WTC11 (cell line): ENCODE measurements around the gene DUS1L.

Source experiments
- CREB1 ChIP-seq: sonication (generic); formaldehyde crosslinking; IDR thresholded peaks from 2 replicates; pipeline ENCODE4 v1.8.0; 2023; ENCODE audit warnings: mild to moderate bottlenecking, missing genetic modification reagents
- FOXJ3 ChIP-seq: sonication (generic); formaldehyde crosslinking; IDR thresholded peaks from 2 replicates; pipeline ENCODE4 v1.9.0; 2021; ENCODE audit warnings: missing genetic modification reagents, mild to moderate bottlenecking, borderline replicate concordance
- NR2C2 ChIP-seq: sonication (generic); formaldehyde crosslinking; IDR thresholded peaks from 2 replicates; pipeline ENCODE4 v1.8.0; 2022; ENCODE audit warnings: mild to moderate bottlenecking, missing genetic modification reagents
- TEAD4 ChIP-seq: sonication (generic); formaldehyde crosslinking; IDR thresholded peaks from 2 replicates; pipeline ENCODE4 v1.8.0; 2022; ENCODE audit warnings: mild to moderate bottlenecking, missing genetic modification reagents
- TF ChIP-seq, protein P1 (sequence below): sonication (generic); formaldehyde crosslinking; IDR thresholded peaks from 2 replicates; pipeline ENCODE4 v1.8.1; 2023; ENCODE audit warnings: mild to moderate bottlenecking, missing genetic modification reagents, borderline replicate concordance
- TF ChIP-seq, protein P2 (sequence below): fragments of 200-600 bp; IDR thresholded peaks from 2 replicates; pipeline ENCODE4 v1.8.0; 2022; ENCODE audit warnings: antibody characterized with exemption
- TF ChIP-seq, protein P3 (sequence below): sonication (generic); formaldehyde crosslinking; IDR thresholded peaks from 2 replicates; pipeline ENCODE4 v1.8.0; 2022; ENCODE audit warnings: mild to moderate bottlenecking, missing genetic modification reagents

DNA sequence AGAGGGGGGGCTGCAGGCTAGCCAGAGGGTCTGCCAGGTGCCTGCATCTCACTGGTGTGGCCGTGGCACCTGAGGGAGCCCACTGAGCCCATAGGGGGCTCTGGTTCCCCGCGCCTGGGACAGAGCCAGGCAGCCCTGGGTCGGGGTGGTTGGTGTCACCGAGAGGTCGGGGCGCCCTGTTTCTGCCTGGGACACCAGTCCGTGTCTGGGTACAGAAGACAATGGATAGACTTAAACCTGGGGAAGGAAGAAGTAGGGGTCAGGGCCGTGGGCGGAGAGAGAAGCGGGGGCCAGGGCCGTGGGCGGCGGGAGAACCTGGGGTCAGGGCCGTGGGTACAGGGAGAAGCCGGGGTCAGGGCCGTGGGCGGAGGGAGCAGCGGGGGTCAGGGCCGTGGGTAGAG, 17.0 kb downstream of the DUS1L start:
- TF ChIP-seq, protein P1, sequence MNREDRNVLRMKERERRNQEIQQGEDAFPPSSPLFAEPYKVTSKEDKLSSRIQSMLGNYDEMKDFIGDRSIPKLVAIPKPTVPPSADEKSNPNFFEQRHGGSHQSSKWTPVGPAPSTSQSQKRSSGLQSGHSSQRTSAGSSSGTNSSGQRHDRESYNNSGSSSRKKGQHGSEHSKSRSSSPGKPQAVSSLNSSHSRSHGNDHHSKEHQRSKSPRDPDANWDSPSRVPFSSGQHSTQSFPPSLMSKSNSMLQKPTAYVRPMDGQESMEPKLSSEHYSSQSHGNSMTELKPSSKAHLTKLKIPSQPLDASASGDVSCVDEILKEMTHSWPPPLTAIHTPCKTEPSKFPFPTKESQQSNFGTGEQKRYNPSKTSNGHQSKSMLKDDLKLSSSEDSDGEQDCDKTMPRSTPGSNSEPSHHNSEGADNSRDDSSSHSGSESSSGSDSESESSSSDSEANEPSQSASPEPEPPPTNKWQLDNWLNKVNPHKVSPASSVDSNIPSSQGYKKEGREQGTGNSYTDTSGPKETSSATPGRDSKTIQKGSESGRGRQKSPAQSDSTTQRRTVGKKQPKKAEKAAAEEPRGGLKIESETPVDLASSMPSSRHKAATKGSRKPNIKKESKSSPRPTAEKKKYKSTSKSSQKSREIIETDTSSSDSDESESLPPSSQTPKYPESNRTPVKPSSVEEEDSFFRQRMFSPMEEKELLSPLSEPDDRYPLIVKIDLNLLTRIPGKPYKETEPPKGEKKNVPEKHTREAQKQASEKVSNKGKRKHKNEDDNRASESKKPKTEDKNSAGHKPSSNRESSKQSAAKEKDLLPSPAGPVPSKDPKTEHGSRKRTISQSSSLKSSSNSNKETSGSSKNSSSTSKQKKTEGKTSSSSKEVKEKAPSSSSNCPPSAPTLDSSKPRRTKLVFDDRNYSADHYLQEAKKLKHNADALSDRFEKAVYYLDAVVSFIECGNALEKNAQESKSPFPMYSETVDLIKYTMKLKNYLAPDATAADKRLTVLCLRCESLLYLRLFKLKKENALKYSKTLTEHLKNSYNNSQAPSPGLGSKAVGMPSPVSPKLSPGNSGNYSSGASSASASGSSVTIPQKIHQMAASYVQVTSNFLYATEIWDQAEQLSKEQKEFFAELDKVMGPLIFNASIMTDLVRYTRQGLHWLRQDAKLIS (CRISPR knock-in tag) = no peak
- TF ChIP-seq, protein P2, sequence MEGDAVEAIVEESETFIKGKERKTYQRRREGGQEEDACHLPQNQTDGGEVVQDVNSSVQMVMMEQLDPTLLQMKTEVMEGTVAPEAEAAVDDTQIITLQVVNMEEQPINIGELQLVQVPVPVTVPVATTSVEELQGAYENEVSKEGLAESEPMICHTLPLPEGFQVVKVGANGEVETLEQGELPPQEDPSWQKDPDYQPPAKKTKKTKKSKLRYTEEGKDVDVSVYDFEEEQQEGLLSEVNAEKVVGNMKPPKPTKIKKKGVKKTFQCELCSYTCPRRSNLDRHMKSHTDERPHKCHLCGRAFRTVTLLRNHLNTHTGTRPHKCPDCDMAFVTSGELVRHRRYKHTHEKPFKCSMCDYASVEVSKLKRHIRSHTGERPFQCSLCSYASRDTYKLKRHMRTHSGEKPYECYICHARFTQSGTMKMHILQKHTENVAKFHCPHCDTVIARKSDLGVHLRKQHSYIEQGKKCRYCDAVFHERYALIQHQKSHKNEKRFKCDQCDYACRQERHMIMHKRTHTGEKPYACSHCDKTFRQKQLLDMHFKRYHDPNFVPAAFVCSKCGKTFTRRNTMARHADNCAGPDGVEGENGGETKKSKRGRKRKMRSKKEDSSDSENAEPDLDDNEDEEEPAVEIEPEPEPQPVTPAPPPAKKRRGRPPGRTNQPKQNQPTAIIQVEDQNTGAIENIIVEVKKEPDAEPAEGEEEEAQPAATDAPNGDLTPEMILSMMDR = no peak
- TF ChIP-seq CREB1 (CRISPR knock-in tag) (no peak), NR2C2 (CRISPR knock-in tag) (no peak), TEAD4 (CRISPR knock-in tag) (no peak), FOXJ3 (CRISPR knock-in tag) (no peak)
- TF ChIP-seq, protein P3, sequence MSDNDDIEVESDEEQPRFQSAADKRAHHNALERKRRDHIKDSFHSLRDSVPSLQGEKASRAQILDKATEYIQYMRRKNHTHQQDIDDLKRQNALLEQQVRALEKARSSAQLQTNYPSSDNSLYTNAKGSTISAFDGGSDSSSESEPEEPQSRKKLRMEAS = no peak
